GM12874 (cell line): ENCODE data around the gene TEX2.

ENCODE experiments used
- TF ChIP-seq, protein P1 (sequence below): IDR thresholded peaks from 2 replicates; pipeline ENCODE4 v1.5.1; 2011; ENCODE audit warnings: low read depth, mild to moderate bottlenecking, control low read depth, low read length, moderate library complexity; ENCODE audit not compliant: insufficient read depth

TEX2 gene

DNA sequence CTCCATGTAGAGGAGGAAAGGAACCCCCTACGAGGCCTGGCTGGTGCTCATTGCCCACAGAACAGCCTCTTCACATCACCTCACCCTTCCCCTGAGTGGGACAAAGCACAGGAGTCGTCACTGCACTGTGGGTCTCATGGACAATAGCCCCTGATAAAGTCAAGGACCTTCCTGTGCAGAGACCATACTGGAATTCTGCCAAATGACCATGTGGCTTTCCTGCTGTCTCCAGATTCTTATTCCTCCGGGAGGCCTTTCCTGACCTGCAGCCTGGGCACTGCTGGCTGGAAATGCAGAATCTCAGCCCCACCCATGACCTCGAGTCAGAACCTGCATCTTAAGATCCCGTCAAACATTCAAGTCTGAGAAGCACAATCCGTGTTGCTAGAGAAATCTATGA lies 72.6 kb downstream of the TEX2 start:
- TF ChIP-seq, protein P1, sequence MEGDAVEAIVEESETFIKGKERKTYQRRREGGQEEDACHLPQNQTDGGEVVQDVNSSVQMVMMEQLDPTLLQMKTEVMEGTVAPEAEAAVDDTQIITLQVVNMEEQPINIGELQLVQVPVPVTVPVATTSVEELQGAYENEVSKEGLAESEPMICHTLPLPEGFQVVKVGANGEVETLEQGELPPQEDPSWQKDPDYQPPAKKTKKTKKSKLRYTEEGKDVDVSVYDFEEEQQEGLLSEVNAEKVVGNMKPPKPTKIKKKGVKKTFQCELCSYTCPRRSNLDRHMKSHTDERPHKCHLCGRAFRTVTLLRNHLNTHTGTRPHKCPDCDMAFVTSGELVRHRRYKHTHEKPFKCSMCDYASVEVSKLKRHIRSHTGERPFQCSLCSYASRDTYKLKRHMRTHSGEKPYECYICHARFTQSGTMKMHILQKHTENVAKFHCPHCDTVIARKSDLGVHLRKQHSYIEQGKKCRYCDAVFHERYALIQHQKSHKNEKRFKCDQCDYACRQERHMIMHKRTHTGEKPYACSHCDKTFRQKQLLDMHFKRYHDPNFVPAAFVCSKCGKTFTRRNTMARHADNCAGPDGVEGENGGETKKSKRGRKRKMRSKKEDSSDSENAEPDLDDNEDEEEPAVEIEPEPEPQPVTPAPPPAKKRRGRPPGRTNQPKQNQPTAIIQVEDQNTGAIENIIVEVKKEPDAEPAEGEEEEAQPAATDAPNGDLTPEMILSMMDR = no peak

- TF ChIP-seq, protein P1 = no peak
These were observed 75.0 kb downstream of the TEX2 start for GRCh38 chr17:64188088-64188487.

DNA sequence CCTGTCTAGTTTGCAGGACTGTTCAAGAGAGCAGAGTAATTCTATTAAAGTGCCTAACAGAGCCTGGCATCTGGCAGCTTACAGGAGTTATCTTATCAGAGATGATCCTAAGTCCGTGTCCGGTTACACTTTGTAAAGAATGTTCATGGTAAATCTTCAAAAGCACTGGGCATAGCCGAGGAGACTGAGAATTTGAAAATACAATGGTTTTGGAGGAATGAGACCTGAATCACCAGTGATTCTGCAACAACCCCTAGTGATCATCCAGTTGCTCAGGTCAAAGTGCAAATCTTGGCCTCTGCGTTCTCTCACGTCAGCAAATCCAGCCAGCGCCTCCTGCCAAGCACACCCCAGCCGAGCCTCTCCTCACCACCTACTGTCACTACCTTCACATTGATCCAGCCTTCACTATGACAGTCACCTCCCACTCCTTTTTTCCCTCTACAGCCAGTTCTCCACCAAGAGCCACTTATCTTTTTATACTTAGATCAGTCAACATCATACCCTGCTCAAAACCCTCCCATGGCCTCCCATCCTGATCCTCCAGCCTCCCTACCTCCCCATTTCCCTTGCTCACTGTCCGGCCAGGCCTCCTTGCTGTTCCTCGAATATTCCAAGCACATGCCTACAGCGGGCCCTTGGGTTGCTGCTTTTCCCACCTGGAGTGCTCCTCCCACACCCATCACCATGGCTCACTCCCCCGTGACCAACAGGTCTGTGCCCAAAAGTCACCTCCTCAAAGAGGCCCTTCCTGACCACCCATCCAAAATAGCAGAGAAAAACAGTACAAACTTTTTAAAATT lies 75.8 kb downstream of the TEX2 start:
- TF ChIP-seq, protein P1 = no peak

DNA sequence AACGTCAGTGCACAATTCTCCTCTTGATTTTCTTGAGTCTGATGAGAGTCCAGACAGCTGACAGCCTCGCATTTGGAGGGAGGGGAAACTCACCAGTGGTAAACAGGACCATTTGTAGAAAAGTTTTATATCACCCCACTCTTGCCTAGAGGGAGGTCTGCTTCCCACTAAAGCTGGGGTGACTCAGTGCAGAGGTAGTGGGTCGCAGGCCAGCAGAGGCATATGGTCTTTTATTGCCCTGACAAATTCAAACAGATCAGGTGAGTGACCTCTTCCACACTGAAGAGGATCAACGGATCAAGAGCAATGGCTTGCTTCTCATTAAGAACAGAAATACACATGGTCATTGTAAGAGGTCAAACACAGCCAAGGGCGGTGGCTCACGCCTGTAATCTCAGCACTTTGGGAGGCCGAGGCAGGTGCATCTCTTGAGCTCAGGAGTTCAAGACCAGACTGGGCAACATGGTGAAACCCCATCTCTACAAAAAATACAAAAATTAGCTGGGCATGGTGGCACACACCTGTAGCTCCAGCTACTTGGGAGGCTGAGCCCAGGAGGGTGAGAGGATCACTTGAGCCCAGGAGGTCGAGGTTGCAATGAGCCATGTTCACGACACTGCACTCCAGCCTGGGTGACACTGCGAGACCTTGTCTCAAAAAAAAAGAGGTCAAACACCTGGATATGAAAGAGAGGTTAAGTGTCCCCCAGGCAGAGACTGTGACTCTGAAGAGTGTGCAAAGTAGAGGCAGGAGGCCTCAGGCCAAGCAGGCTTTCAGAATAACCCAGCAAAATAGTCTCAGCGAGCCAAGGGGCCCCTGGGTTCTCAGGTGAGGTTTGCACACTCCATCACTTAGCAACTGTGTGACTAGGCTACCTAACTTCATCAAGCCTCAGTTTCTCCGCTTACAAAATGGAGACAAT lies 76.6 kb downstream of the TEX2 start:
- TF ChIP-seq, protein P1 = no peak

DNA sequence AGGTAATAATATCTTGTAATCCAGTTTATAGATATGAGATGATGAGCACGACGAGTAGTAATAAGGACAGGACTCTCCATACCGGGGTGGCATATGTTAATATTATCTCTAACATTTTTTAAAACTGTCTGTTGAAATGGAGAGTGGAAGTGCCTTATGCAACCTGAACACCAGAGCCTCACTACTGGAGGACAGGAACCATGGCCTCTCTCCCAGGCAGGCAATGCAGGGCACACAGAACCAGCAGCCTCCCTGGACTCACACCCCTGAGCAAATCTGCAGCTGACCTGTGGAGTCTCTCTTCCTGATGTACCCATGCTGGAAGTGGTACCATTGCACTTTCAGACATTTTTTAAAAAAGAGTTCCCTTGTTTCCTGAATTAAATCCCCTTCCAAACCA lies 78.0 kb downstream of the TEX2 start:
- TF ChIP-seq, protein P1 = no peak

- TF ChIP-seq, protein P1 = no peak
These were observed 79.2 kb downstream of the TEX2 start for GRCh38 chr17:64183815-64184214.

DNA sequence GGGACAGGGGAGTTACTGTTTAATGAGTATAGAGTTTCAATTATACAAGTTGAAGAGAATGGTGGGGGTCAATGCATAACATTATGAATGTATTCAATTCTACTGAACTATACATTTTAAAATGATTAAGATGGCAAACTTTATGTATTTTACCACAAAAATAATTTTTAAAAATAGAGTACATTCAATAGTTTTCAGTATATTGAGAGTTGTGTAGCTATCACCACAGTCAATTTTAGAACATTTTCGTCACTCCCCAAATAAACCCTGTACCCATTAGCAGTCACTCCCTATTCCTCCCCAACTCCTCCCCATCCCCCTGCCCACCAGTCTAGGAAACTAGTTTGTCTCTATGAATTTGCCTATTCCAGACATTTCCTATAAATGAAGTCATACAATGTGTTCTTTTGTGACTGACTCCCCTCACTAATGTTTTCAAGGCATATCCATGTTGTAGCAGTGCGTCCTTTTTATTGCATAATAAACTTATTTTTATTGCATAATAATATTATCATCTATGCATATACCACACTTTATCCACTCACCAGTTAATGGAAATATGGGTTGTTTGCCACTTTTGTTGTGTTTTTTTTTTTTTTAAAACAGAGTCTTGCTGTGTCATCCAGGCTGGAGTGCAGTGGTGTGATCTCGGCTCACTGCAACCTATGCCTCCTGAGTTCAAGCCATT lies 80.6 kb downstream of the TEX2 start:
- TF ChIP-seq, protein P1 = no peak
